Body of pancreas (tissue), 4 donors: Measurements from ENCODE around the gene SMPDL3B.

ENCODE experiments used
- CTCF ChIP-seq, 7 experiments: fragments of 450-650 bp in 4 of 7; fragments of 200-600 bp in 3 of 7; sonication (generic) in 3 of 7; IDR thresholded peaks; one replicate each; pipeline ENCODE4 v1.5.1; 2016 to 2019; ENCODE audit warnings: antibody characterized with exemption in 7 of 7
- POLR2A ChIP-seq, 3 donors: fragments of 450-650 bp; IDR thresholded peaks; one replicate each; pipeline ENCODE4 v1.6.1; 2016; ENCODE audit warnings: antibody characterized with exemption in 3 of 3, mild to moderate bottlenecking in 2 of 3

GRCh38 chr1:27894521-27894920 is 40.3 kb upstream of the SMPDL3B start:
- TF ChIP-seq CTCF (IDR thresholded peaks at IDR 0.05) (no peak), POLR2A (IDR thresholded peaks at IDR 0.05) (no peak)
